Measurements from ENCODE around the gene RGL2. TPM values are rescaled to one million over a fixed set of nuclear protein-coding genes. Genes with fewer than 3 reads are reported as not detected.

Gene RGL2
- total RNA-seq, 1 donor from 2014 or later, result 117 TPM

DNA sequence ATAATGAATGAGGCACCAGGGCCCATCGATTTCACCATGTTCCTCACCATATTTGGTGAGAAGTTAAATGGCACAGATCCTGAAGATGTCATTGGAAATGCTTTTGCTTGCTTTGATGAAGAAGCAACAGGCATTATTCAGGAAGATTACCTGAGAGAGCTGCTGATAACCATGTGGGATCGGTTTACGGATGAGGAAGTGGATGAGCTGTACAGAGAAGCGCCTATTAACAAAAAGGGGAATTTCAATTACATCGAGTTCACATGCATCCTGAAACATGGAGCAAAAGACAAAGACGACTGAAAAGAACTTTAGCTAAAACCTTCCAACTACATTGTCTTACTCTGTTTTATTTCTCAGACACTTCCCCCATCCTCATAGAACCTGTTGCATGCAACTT is 40.5 kb upstream of the RGL2 start:
- intact Hi-C loops (cut with DNase I), result no loop called here
- Histone ChIP-seq H3K4me1 (peaks cover 4% of the 10 kb centered on the region), H3K4me3 (no peak overlapping the region), H3K36me3 (no peaks in the 10 kb centered on the region), H3K27ac (no peak overlapping the region), H3K27me3 (ENCODE audit: low read depth) (no peaks in the 10 kb centered on the region), H3K9me3 (no peaks in the 10 kb centered on the region)
- ATAC-seq, result no peak
- DNase-seq, result no peak
- TF ChIP-seq, protein P1, sequence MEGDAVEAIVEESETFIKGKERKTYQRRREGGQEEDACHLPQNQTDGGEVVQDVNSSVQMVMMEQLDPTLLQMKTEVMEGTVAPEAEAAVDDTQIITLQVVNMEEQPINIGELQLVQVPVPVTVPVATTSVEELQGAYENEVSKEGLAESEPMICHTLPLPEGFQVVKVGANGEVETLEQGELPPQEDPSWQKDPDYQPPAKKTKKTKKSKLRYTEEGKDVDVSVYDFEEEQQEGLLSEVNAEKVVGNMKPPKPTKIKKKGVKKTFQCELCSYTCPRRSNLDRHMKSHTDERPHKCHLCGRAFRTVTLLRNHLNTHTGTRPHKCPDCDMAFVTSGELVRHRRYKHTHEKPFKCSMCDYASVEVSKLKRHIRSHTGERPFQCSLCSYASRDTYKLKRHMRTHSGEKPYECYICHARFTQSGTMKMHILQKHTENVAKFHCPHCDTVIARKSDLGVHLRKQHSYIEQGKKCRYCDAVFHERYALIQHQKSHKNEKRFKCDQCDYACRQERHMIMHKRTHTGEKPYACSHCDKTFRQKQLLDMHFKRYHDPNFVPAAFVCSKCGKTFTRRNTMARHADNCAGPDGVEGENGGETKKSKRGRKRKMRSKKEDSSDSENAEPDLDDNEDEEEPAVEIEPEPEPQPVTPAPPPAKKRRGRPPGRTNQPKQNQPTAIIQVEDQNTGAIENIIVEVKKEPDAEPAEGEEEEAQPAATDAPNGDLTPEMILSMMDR (IDR thresholded peaks at IDR 0.05), result no peak

DNA sequence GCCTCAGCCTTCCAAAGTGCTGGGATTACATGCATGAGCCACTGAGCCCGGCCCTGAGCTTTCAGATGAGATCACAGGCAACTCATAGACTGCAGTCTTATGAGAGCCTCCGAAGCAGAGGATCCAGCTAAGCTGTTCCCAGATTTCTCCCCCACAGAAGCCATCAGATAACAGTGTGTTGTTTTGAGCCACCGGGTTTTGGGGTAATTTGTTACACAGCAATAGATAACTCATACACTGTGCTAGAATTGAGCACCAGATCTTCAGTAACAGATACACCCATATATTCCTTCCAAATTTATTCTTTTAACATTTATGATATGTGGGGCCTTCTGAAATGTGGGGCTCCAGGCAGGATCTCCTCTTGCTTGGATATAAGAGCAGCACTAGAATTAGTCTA is 37.8 kb upstream of the RGL2 start:
- Histone ChIP-seq H3K9me3 (no peaks in the 10 kb centered on the region), H3K4me1 (no peaks in the 10 kb centered on the region), H3K4me3 (no peak overlapping the region), H3K27me3 (ENCODE audit: low read depth) (no peaks in the 10 kb centered on the region), H3K36me3 (no peaks in the 10 kb centered on the region), H3K27ac (no peak overlapping the region)
- DNase-seq (no peak), ATAC-seq (no peak)
- intact Hi-C loops (cut with DNase I), result no loop called here
- TF ChIP-seq, protein P1 (IDR thresholded peaks at IDR 0.05), result no peak

DNA sequence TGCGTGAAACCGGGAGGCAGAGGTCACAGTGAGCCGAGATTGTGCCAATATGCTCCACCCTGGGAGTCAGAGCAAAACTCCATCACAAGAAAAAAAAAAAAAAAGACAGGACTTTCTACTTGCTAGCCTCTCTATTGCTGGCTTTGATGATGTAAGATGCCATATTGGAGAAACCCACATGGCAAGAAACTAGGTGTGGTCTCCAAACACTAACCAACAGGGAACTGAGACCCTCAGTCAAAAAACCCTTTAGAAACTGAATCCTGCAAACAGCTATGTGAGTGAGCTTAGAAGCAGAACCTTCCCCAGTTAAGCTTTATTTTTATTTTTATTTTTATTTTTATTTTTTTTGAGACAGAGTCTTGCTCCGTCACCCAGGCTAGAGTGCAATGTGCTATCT is 37.2 kb upstream of the RGL2 start:
- no peak for ATAC-seq
- Histone ChIP-seq H3K9me3 (no peaks in the 10 kb centered on the region), H3K36me3 (no peaks in the 10 kb centered on the region), H3K27ac (no peak overlapping the region), H3K4me3 (no peak overlapping the region), H3K27me3 (ENCODE audit: low read depth) (no peaks in the 10 kb centered on the region), H3K4me1 (no peaks in the 10 kb centered on the region)
- intact Hi-C loops (cut with DNase I), result no loop called here
- DNase-seq, result no peak
- TF ChIP-seq, protein P1 (IDR thresholded peaks at IDR 0.05), result no peak

DNA sequence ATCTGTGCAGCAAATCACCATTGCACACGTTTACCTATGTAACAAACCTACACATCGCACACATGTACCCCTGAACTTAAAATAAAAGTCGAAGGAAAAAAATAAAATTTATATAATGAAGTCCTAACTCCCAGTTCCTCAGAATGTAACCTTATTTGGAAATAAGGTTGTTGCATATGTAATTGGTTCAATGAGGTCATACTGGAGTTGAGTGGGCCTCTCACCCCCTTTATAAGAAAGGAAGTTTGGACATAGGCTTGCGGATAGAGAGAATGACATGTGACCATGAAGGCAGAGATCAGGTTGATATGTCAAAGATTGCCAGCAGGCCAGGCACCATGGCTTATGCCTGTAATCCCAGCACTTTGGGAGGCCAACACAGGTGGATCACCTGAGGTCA is 34.9 kb upstream of the RGL2 start:
- H3K36me3 ChIP-seq, result no peaks in the 10 kb centered on the region
- no peaks in the 10 kb centered on the region for H3K27me3 ChIP-seq (ENCODE audit: low read depth)
- DNase-seq, result no peak
- intact Hi-C loops (cut with DNase I), result no loop called here
- H3K4me1 ChIP-seq, result no peaks in the 10 kb centered on the region
- no peak for ATAC-seq
- no peak overlapping the region for H3K27ac ChIP-seq
- no peaks in the 10 kb centered on the region for H3K9me3 ChIP-seq
- TF ChIP-seq, protein P1 (IDR thresholded peaks at IDR 0.05), result no peak
- H3K4me3 ChIP-seq, result no peak overlapping the region

DNA sequence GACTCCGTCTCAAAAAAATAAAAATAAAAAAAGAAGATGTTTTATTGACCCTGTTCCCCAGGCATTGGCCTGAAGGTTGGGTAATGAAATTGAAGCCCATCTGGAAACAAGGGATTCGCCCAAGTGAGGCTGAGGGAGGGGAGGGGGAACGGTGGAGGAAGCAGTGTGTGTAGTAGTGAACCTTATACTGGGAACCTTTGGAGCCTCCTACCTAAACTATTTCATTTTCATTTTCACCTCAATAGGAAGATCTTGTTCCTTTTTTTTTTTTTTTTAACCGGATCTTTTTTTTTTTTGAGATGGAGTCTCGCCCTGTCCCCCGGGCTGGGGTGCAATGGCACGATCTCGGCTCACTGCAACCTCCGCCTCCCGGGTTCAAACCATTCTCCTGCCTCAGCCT is 32.0 kb upstream of the RGL2 start:
- no peaks in the 10 kb centered on the region for H3K9me3 ChIP-seq
- no peak overlapping the region for H3K4me3 ChIP-seq
- TF ChIP-seq, protein P1 (IDR thresholded peaks at IDR 0.05), result no peak
- H3K27ac ChIP-seq, result no peak overlapping the region
- no peaks in the 10 kb centered on the region for H3K36me3 ChIP-seq
- no peaks in the 10 kb centered on the region for H3K4me1 ChIP-seq
- H3K27me3 ChIP-seq (ENCODE audit: low read depth), result no peaks in the 10 kb centered on the region
- no peak for DNase-seq
- intact Hi-C loops (cut with DNase I), result no loop called here
- no peak for ATAC-seq

DNA sequence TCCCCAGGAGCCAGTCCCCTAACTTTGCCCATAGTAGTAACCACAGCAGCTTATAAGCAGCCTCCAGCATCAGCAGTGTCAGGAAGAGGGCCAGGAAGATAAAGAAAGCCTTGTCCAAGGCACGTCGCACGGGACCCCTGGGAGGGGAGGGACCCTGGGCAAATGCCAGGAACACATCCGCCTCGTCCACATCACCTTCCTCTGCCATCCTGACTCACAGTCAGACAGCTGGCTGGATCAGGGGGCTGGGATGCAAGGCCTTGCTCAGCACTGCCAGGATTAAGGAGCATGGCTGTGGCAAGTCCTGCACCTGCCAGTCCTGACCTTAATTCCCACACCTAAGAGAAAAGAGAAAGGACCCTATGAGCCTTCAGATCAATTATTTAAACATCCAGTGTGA is 30.3 kb upstream of the RGL2 start:
- H3K4me1 ChIP-seq, result peaks cover 3% of the 10 kb centered on the region
- no peak for ATAC-seq
- TF ChIP-seq, protein P1 (IDR thresholded peaks at IDR 0.05), result no peak
- no peaks in the 10 kb centered on the region for H3K36me3 ChIP-seq
- no peaks in the 10 kb centered on the region for H3K9me3 ChIP-seq
- no peak overlapping the region for H3K27ac ChIP-seq
- no peaks in the 10 kb centered on the region for H3K27me3 ChIP-seq (ENCODE audit: low read depth)
- H3K4me3 ChIP-seq, result no peak overlapping the region
- intact Hi-C loops (cut with DNase I), result no loop called here
- no peak for DNase-seq
